SK-N-SH treated with all-trans-retinoic acid at 6 μM for 48 hours (cell line): ENCODE data around the gene CALCOCO1.
"Not testable (repeated sequence)": the region's sequence is repeated elsewhere in the genome, so short reads cannot be mapped to it uniquely, and the experiment has no call there.

ENCODE experiments used
- CSDC2 ChIP-seq: fragments of 250-450 bp; sonication (Bioruptor Pico); IDR thresholded peaks from 2 replicates; pipeline ENCODE4 v1.5.0; 2020; ENCODE audit warnings: mild to moderate bottlenecking, moderate library complexity
- PATZ1 ChIP-seq: fragments of 250-450 bp; sonication (Bioruptor Pico); IDR thresholded peaks from 2 replicates; pipeline ENCODE4 v1.8.0; 2020; ENCODE audit warnings: mild to moderate bottlenecking, moderate library complexity, borderline replicate concordance
- POU6F1 ChIP-seq: fragments of 250-450 bp; sonication (Bioruptor Pico); IDR thresholded peaks from 2 replicates; pipeline ENCODE4 v1.8.0; 2021; ENCODE audit warnings: low read depth, mild to moderate bottlenecking, moderate library complexity, borderline replicate concordance
- PPARA ChIP-seq: fragments of 250-450 bp; sonication (Bioruptor Pico); IDR thresholded peaks from 2 replicates; pipeline ENCODE4 v1.5.0; 2020; ENCODE audit warnings: mild to moderate bottlenecking, borderline replicate concordance
- TCF4 ChIP-seq: fragments of 250-450 bp; sonication (Bioruptor Pico); IDR thresholded peaks from 2 replicates; pipeline ENCODE4 v1.8.0; 2021; ENCODE audit warnings: mild to moderate bottlenecking, moderate library complexity, borderline replicate concordance
- TOX ChIP-seq: fragments of 250-450 bp; sonication (Bioruptor Pico); IDR thresholded peaks from 2 replicates; pipeline ENCODE4 v1.8.0; 2021; ENCODE audit warnings: mild to moderate bottlenecking, moderate library complexity, borderline replicate concordance
- ZC3H10 ChIP-seq: fragments of 250-450 bp; sonication (Bioruptor Pico); IDR thresholded peaks from 2 replicates; pipeline ENCODE4 v1.5.1; 2021; ENCODE audit warnings: mild to moderate bottlenecking, moderate library complexity
- ZFP3 ChIP-seq: fragments of 250-450 bp; sonication (Bioruptor Pico); IDR thresholded peaks from 2 replicates; pipeline ENCODE4 v1.5.0; 2020; ENCODE audit warnings: mild to moderate bottlenecking, moderate library complexity
- ZNF565 ChIP-seq: fragments of 450-650 bp; formaldehyde crosslinking; conservative IDR thresholded peaks from 2 replicates; pipeline ENCODE4 v1.5.0; 2020; ENCODE audit warnings: low read depth, mild to moderate bottlenecking, moderate library complexity

GRCh38 chr12:53680061-53680460 is 47.2 kb downstream of the CALCOCO1 start:
- TF ChIP-seq POU6F1 (CRISPR knock-in tag); ZFP3 (CRISPR knock-in tag); CSDC2; TOX (CRISPR knock-in tag); PPARA (CRISPR knock-in tag); ZC3H10; ZNF565; TCF4 (CRISPR knock-in tag); PATZ1 (CRISPR knock-in tag): not testable (repeated sequence)
